CD4-positive, alpha-beta T cell (primary cell): ENCODE data around the gene ICAM3. TPM values are rescaled to one million over a fixed set of nuclear protein-coding genes. Genes with fewer than 3 reads are reported as not detected.

Source experiments
- ATAC-seq: fragments of 200-7000 bp; cut with Tn5 transposase; one replicate; pipeline ENCODE4 v1.10.0; 2022; ENCODE audit warnings: mild to moderate bottlenecking; ENCODE audit not compliant: poor library complexity
- CTCF ChIA-PET: fragments of 350-600 bp; sonication (Branson Sonifier 250); formaldehyde crosslinking; loops from one replicate; lab custom pipeline; 2021; ENCODE audit warnings: antibody characterized with exemption, inconsistent platforms; lab: Charles Lee
- POLR2A ChIA-PET: fragments of 350-600 bp; sonication (Branson Sonifier 250); formaldehyde crosslinking; loops from one replicate; lab custom pipeline; 2021; ENCODE audit warnings: antibody characterized with exemption, inconsistent platforms; lab: Charles Lee
- DNase-seq, 14 experiments: peaks; one replicate each; pipeline ENCODE4 v3.0.0-alpha.2; 2013 to 2020; ENCODE audit warnings: mixed read lengths in 2 of 14
- H3K27ac ChIP-seq, 2 donors: one replicate each; pipeline versions ENCODE4 v1.5.1 to v1.7.0; 2013; ENCODE audit warnings: low read length in 2 of 2, low read depth in 1 of 2, mild to moderate bottlenecking in 1 of 2
- H3K27me3 ChIP-seq, 2 experiments: 1 replicate in 1 of 2; 2 replicates in 1 of 2; pipeline versions ENCODE4 v1.6.1 to v1.7.0; 2013; ENCODE audit warnings: low read length in 2 of 2, control low read depth in 1 of 2, mild to moderate bottlenecking in 1 of 2, moderate library complexity in 1 of 2; ENCODE audit not compliant: insufficient read depth in 2 of 2, control insufficient read depth in 1 of 2
- H3K36me3 ChIP-seq: one replicate; pipeline ENCODE4 v1.6.1; 2013; ENCODE audit warnings: low read length, control low read depth; ENCODE audit not compliant: insufficient read depth
- H3K4me1 ChIP-seq: one replicate; pipeline ENCODE4 v1.6.1; 2013; ENCODE audit warnings: low read length, control low read depth; ENCODE audit not compliant: insufficient read depth
- H3K4me3 ChIP-seq: one replicate; pipeline ENCODE4 v1.5.1; 2013; ENCODE audit warnings: mild to moderate bottlenecking, low read length, moderate library complexity
- H3K9me3 ChIP-seq, 2 experiments: 1 replicate in 1 of 2; 2 replicates in 1 of 2; pipeline versions ENCODE4 v1.6.1 to v1.7.0; 2013; ENCODE audit warnings: low read length in 2 of 2, mild to moderate bottlenecking in 2 of 2, control low read depth in 1 of 2, moderate library complexity in 1 of 2; ENCODE audit not compliant: control insufficient read depth in 1 of 2, insufficient read depth in 1 of 2
- H3K27ac Mint-ChIP-seq: one replicate; pipeline ENCODE4 v1.8.0; 2020; ENCODE audit warnings: mixed read lengths
- H3K27me3 Mint-ChIP-seq: one replicate; pipeline ENCODE4 v1.8.0; 2021; ENCODE audit warnings: mixed read lengths
- H3K36me3 Mint-ChIP-seq: one replicate; pipeline ENCODE4 v1.8.0; 2021; ENCODE audit warnings: low read depth, mixed read lengths
- H3K4me1 Mint-ChIP-seq: one replicate; pipeline ENCODE4 v1.8.0; 2021; ENCODE audit warnings: low read depth, mixed read lengths
- H3K4me3 Mint-ChIP-seq: one replicate; pipeline ENCODE4 v1.8.0; 2020; ENCODE audit warnings: mild to moderate bottlenecking, mixed read lengths
- H3K9me3 Mint-ChIP-seq: one replicate; pipeline ENCODE4 v1.8.0; 2020; ENCODE audit warnings: mixed read lengths
- intact Hi-C, 2 experiments: fragments of 100-400 bp; cut with DNase I in 1 of 2; cut with micrococcal nuclease in 1 of 2; formaldehyde crosslinking; loops; one replicate each; pipeline versions ENCODE4 v1.15.1 to v1.9.0; 2023 to 2025; cut with DNase I, micrococcal nuclease
- total RNA-seq, 174 experiments: library from RNA in 2 of 174; stranded (reverse) in 2 of 174; gene quantifications; one replicate each; pipeline ENCODE4 v1.2.3 and lab custom pipeline; 2021 to 2026
- TF ChIP-seq, protein P1 (sequence below): fragments of 200-600 bp; IDR thresholded peaks from one replicate; pipeline ENCODE4 v1.8.0; 2022; ENCODE audit warnings: antibody characterized with exemption, mild to moderate bottlenecking

Gene ICAM3
- total RNA-seq, 2 experiments from 2014 or later, result 164 to 173 TPM

DNA sequence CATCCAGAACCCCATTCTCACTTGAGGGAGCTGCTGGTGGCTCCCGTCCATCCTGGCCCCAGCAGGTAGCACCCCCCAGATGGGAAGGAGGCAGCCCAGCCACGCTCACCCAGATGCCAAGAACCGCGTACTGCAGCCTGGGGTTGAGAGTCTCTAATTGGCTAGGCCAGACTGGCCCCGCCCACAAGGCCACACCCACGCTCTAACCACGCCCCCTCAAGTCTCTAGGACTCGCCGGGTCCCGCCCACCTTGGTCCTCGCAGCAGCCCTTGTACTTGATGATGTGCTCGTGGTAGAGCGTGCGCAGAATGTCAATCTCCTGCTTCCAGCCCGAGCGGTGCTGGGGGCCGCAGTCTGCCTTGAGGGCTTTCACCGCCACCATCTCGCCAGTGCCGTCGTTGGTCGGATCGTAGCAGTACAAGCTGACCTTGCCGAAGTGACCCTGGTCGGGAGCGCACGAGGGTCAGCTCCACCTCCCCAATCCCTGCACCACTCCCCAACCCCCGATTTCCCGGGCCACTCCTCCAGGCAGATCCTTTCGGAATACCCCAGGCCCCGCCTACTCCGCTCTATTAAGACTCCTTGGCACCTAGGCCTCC, 14.5 kb upstream of the ICAM3 start:
- H3K27ac ChIP-seq, result no peak overlapping the region
- Mint-ChIP-seq H3K4me3 (no peak overlapping the region), H3K27ac (no peak overlapping the region), H3K36me3 (peaks cover 60% of the 10 kb centered on the region), H3K9me3 (no peaks in the 10 kb centered on the region), H3K4me1 (no peaks in the 10 kb centered on the region), H3K27me3 (no peaks in the 10 kb centered on the region)
- CTCF ChIA-PET, result no interaction called here
- ATAC-seq (peak; percentile 64), DNase-seq (peak in 6 of 14 experiments; percentile 11 to 69 (median 27))
- TF ChIP-seq, protein P1, sequence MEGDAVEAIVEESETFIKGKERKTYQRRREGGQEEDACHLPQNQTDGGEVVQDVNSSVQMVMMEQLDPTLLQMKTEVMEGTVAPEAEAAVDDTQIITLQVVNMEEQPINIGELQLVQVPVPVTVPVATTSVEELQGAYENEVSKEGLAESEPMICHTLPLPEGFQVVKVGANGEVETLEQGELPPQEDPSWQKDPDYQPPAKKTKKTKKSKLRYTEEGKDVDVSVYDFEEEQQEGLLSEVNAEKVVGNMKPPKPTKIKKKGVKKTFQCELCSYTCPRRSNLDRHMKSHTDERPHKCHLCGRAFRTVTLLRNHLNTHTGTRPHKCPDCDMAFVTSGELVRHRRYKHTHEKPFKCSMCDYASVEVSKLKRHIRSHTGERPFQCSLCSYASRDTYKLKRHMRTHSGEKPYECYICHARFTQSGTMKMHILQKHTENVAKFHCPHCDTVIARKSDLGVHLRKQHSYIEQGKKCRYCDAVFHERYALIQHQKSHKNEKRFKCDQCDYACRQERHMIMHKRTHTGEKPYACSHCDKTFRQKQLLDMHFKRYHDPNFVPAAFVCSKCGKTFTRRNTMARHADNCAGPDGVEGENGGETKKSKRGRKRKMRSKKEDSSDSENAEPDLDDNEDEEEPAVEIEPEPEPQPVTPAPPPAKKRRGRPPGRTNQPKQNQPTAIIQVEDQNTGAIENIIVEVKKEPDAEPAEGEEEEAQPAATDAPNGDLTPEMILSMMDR, result no peak
- H3K4me3 ChIP-seq, result no peak overlapping the region
- POLR2A ChIA-PET, result interaction anchor here (0.5 kb wide), 1 partner anchor 187 kb away, joined by 3 read pairs; no protein-coding TSS in a partner anchor
- H3K4me1 ChIP-seq, result no peaks in the 10 kb centered on the region
- H3K27me3 ChIP-seq, result no peaks in the 10 kb centered on the region
- peaks cover 60% of the 10 kb centered on the region for H3K36me3 ChIP-seq
- no peaks in the 10 kb centered on the region for H3K9me3 ChIP-seq
- intact Hi-C loops, result loop anchor here in 1 of 2 experiments (10.0 kb wide), 1 partner anchor 1409 kb away; no protein-coding TSS in a partner anchor

- Histone ChIP-seq H3K4me1 (no peaks in the 10 kb centered on the region), H3K27me3 (no peaks in the 10 kb centered on the region), H3K27ac (no peak overlapping the region), H3K4me3 (no peak overlapping the region), H3K36me3 (peaks cover 56% of the 10 kb centered on the region), H3K9me3 (no peaks in the 10 kb centered on the region)
- ATAC-seq (no peak), DNase-seq (no peak)
- Mint-ChIP-seq H3K4me3 (no peak overlapping the region), H3K9me3 (no peaks in the 10 kb centered on the region), H3K36me3 (peaks cover 55% of the 10 kb centered on the region), H3K27ac (no peak overlapping the region), H3K27me3 (no peaks in the 10 kb centered on the region), H3K4me1 (no peaks in the 10 kb centered on the region)
- ChIA-PET POLR2A (no interaction called here), CTCF (no interaction called here)
- TF ChIP-seq, protein P1, result no peak
- intact Hi-C loops, result loop anchor here in 1 of 2 experiments (10.0 kb wide), 1 partner anchor 1408 kb away; no protein-coding TSS in a partner anchor
Measured at GRCh38 chr19:10352764-10353671, 13.6 kb upstream of the ICAM3 start.

DNA sequence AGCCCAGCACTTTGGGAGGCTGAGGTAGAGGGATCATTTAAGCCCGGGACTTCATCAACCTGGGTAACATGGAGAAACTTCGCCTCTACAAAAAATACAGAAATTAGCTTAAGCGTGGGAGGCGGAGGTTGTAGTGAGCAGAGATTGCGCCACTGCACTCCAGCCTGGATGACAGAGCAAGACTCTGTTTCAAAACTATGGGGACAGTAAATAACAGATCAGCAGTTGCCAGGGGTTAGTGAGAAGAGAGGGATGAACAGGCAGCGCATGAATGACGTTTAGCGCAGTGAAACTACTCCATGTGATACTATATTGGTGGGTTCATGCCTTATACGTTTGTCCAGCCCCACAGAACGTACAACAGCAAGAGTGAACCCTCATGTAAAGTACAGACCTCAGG, 7.1 kb upstream of the ICAM3 start:
- ATAC-seq (no peak), DNase-seq (peak in 2 of 14 experiments; percentile 44 to 54)
- H3K4me1 ChIP-seq, result no peaks in the 10 kb centered on the region
- H3K4me3 Mint-ChIP-seq, result no peak overlapping the region
- no peak overlapping the region for H3K27ac Mint-ChIP-seq
- ChIA-PET CTCF (no interaction called here), POLR2A (no interaction called here)
- H3K4me3 ChIP-seq, result no peak overlapping the region
- no peaks in the 10 kb centered on the region for H3K4me1 Mint-ChIP-seq
- no peaks in the 10 kb centered on the region for H3K27me3 ChIP-seq
- H3K9me3 Mint-ChIP-seq, result no peaks in the 10 kb centered on the region
- H3K27ac ChIP-seq, result no peak overlapping the region
- no peaks in the 10 kb centered on the region for H3K9me3 ChIP-seq
- peaks cover 9% of the 10 kb centered on the region for H3K36me3 ChIP-seq
- no peaks in the 10 kb centered on the region for H3K27me3 Mint-ChIP-seq
- peaks cover 13% of the 10 kb centered on the region for H3K36me3 Mint-ChIP-seq
- TF ChIP-seq, protein P1, result no peak
- intact Hi-C loops, result no loop called here
